ENCODE data around the gene COPZ1. TPM values are rescaled to one million over a fixed set of nuclear protein-coding genes. Genes with fewer than 3 reads are reported as not detected.

COPZ1 gene
- total RNA-seq, 1 experiment from 2014 or later = 104 TPM

GRCh38 chr12:54330442-54330841 lies 5.5 kb downstream of the COPZ1 start:
- H4K91ac ChIP-seq (ENCODE audit: insufficient read length, low read depth, low read length) = no peak overlapping the region
- H3K9ac ChIP-seq (ENCODE audit: extremely low read depth, insufficient read length, low read length) = no peak overlapping the region
- H3K79me2 ChIP-seq (ENCODE audit: insufficient read depth, low read length) = no peaks in the 10 kb centered on the region; the same call in 1 of the 2 replicates
- H3K9me3 Mint-ChIP-seq = no peaks in the 10 kb centered on the region
- no peak overlapping the region for H3K14ac ChIP-seq (ENCODE audit: insufficient read depth, low read length)
- no peaks in the 10 kb centered on the region for H4K20me1 ChIP-seq (ENCODE audit: control insufficient read depth, insufficient read depth, insufficient read length)
- no peak overlapping the region for H3K27ac ChIP-seq (ENCODE audit: insufficient read length, low read depth, low read length)
- no peak overlapping the region for H3K4ac ChIP-seq (ENCODE audit: low read depth, low read length)
- H2BK12ac ChIP-seq (ENCODE audit: insufficient read length, low read depth, low read length) = no peak overlapping the region
- no peak overlapping the region for H3K56ac ChIP-seq (ENCODE audit: insufficient read length, low read depth, low read length)
- TF ChIP-seq CTCF (conservative IDR thresholded peaks at IDR 0.05) = no peak
- H4K8ac ChIP-seq (replicated peaks; ENCODE audit: insufficient read length, low read depth, low read length) = no peak overlapping the region
- no peaks in the 10 kb centered on the region for H3K27me3 Mint-ChIP-seq (ENCODE audit: low read depth)
- no peak overlapping the region for H3K4me2 ChIP-seq (ENCODE audit: insufficient read depth, insufficient read length, low read length)
- no peak overlapping the region for H2BK15ac ChIP-seq (ENCODE audit: low read depth, low read length)
- H3T11ph ChIP-seq (ENCODE audit: low read length) = no peak overlapping the region
- no peak overlapping the region for H2BK20ac ChIP-seq (ENCODE audit: low read depth, low read length, poor library complexity, severe bottlenecking)
- H3K18ac ChIP-seq (ENCODE audit: insufficient read length, low read depth, low read length) = no peak overlapping the region
- H3K27ac Mint-ChIP-seq = no peak overlapping the region
- H3K4me3 Mint-ChIP-seq = no peak overlapping the region
- no peaks in the 10 kb centered on the region for H3K79me1 ChIP-seq (ENCODE audit: insufficient read depth, low read depth, low read length, poor library complexity, severe bottlenecking)
- H2AFZ ChIP-seq (ENCODE audit: low read length) = no peak overlapping the region
- no peak overlapping the region for H3K23ac ChIP-seq (ENCODE audit: insufficient read length, low read depth, low read length)
- no peak overlapping the region for H2AK5ac ChIP-seq (ENCODE audit: insufficient read length, low read length)
- no peak for DNase-seq
- peaks cover 0 to 2% (median 0%) of the 10 kb centered on the region in 3 experiments; a peak in 2 of 7 replicates for H3K36me3 Mint-ChIP-seq (ENCODE audit: insufficient read depth in 1 of 3, low read depth in 3 of 3)
- H2BK5ac ChIP-seq (ENCODE audit: insufficient read length, low read length) = no peak overlapping the region
- no CpG with 5 or more reads among the region's 3 CpGs for WGBS (ENCODE audit: extremely low coverage, insufficient read length, low lambda C conversion rate)
- no peak overlapping the region for H2BK120ac ChIP-seq (ENCODE audit: low read depth, low read length, poor library complexity, severe bottlenecking)
- H3K4me1 Mint-ChIP-seq = peaks cover 19 to 24% of the 10 kb centered on the region in 2 experiments
- no peaks in the 10 kb centered on the region for H3K4me1 ChIP-seq (ENCODE audit: insufficient read depth, low read length)
- no peak overlapping the region for H4K5ac ChIP-seq (ENCODE audit: insufficient read length, low read depth, low read length)
- no peaks in the 10 kb centered on the region for H3K23me2 ChIP-seq (ENCODE audit: insufficient read length, low read depth, low read length, poor library complexity, severe bottlenecking)
- H3K9me3 ChIP-seq (ENCODE audit: control insufficient read depth, low read depth, low read length) = no peaks in the 10 kb centered on the region
- no peaks in the 10 kb centered on the region; the same call in 1 of the 2 replicates for H3K27me3 ChIP-seq (ENCODE audit: insufficient read depth, low read length)

Data from H9 (cell line).